Measurements from ENCODE around the gene CEP20. TPM values are rescaled to one million over a fixed set of nuclear protein-coding genes. Genes with fewer than 3 reads are reported as not detected.

The CEP20 gene, protein sequence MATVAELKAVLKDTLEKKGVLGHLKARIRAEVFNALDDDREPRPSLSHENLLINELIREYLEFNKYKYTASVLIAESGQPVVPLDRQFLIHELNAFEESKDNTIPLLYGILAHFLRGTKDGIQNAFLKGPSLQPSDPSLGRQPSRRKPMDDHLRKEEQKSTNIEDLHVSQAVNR
- 32.0 to 41.7 TPM (median 34.8 TPM) in 5 replicates for total RNA-seq (2022; extraction: Qiagen RNA extraction)

DNA sequence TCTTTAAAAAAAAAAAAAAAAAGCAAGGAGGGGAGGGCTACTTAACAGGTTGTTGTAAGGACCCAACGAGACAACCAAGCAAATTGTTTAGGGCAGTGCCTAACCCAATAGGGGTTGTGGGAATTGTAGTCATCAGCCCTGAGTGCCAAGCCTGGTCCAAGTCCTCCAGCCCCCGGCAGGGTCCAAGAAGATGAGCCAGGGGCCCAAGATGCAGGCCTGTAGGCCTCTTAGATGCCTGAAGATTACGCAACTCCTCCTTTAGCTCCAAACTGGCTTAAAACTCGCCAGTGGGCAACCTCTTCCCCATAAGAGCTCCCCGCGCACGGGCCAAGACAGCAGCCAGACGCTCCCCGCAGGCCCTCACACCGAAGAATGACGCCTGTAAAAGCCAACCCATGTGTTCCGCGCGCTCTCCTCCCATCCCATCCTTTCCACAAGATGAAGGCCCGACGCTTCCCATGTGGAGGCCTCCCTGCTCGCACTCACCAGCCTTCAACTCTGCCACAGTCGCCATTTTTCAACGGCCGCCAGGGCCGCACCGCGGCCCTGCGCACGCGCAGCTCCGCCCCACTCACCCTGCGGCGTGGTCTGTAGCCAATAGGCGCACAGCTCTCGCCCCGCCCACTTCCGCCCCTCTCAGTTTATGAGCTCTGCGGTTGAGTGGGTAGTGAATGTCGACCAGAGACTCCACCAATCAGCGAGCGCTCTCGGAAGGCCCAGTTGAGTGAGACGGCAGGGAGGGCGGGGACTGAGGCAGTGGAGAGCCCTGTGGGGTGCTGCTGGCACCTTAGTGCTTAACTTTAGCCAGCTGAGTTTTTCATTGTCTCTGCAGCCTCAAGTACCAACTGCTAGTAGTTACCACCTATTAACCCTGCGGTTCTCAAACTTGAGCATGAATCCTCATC, at the start of gene CEP20:
Gene CEP20 (minus strand): TSS at position 532 of the 905 bp plus-strand sequence. CDS start 18 bp downstream, at position 514.

DNA sequence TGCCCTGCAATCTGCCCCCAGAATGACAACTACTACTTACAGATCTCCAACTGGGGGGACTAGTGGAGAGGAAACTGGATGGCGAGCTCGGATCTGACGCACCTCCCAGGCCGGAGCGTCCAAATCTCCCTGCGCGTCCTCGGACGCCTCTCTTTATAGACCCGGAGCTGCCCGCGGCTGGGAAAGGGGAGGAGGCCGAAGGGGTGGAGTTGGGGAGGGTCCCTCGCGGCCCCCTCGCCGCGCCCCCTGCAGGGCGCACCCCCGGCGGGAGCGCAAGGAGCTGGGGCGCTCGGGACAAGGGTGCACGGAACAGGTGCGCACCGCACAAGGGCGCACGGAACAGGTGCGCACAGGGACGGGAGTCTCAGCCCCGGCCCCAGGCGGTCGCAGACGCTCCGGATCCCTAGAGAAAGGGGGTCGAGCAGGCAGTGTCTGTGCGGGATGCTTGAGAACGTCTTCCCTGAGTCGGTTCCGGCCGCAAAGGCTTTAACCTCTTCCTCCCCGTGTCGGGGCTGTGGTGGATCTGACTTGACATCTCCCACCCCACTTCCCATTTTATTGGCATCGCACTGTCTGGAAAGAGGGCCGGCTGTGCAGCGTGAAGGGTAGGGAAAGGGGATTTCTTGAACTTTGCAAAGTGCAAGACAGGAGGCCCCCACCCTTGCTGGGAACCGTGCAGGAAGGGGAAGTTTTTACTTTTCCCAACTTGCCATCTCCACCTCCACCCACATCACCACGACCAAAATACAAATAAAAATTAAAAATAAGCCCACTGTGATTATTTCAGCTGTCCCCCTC, 31.3 kb downstream of the CEP20 start, which contains the start of gene MYH11:
Gene MYH11 (minus strand): TSS at position 128 of the 798 bp plus-strand sequence. CDS start 18,776 bp downstream, outside the sequence.

Other genes with a start within 250 kb of the CEP20 start
- gene MARF1, start 245.4 kb downstream of the CEP20 start, total RNA-seq (2022; extraction: Qiagen RNA extraction): 8.5 to 10.4 TPM (median 9.9 TPM) in 5 replicates
- gene NDE1, start 238.4 kb downstream of the CEP20 start, total RNA-seq (2022; extraction: Qiagen RNA extraction): 30.7 to 44.6 TPM (median 37.7 TPM) in 5 replicates
- 0.05 to 0.22 TPM (median 0.05 TPM) in 5 replicates for gene MYH11, start 31.6 kb downstream of the CEP20 start, total RNA-seq (2022; extraction: Qiagen RNA extraction)
- 72.0 to 93.5 TPM (median 78.0 TPM) in 5 replicates for gene ABCC1, start 61.0 kb upstream of the CEP20 start, total RNA-seq (2022; extraction: Qiagen RNA extraction)